HepG2 (cell line): Measurements from ENCODE around the gene WNT1. TPM values are rescaled to one million over a fixed set of nuclear protein-coding genes. Genes with fewer than 3 reads are reported as not detected.
A peak's percentile ranks its signal among the peaks of the same experiment; 100 is the strongest.

Source experiments
- ATAD3A ChIP-seq: sonication (generic); formaldehyde crosslinking; IDR thresholded peaks from 2 replicates; pipeline ENCODE4 v1.4.0; 2020; ENCODE audit warnings: missing genetic modification reagents
- E2F2 ChIP-seq: sonication (generic); formaldehyde crosslinking; IDR thresholded peaks from 2 replicates; pipeline ENCODE4 v1.4.0; 2020; ENCODE audit warnings: missing genetic modification reagents, borderline replicate concordance
- HES4 ChIP-seq: sonication (generic); formaldehyde crosslinking; IDR thresholded peaks from 2 replicates; pipeline ENCODE4 v1.9.0; 2021; ENCODE audit warnings: mild to moderate bottlenecking, missing genetic modification reagents, borderline replicate concordance
- KDM5B ChIP-seq: sonication (generic); formaldehyde crosslinking; IDR thresholded peaks from 2 replicates; pipeline ENCODE4 v1.4.0; 2020; ENCODE audit warnings: missing genetic modification reagents, mild to moderate bottlenecking, borderline replicate concordance
- MXD3 ChIP-seq: IDR thresholded peaks from 2 replicates; pipeline ENCODE4 v1.6.1; 2016; ENCODE audit warnings: mild to moderate bottlenecking, missing biosample characterization, missing genetic modification reagents
- PAWR ChIP-seq: sonication (generic); formaldehyde crosslinking; IDR thresholded peaks from 2 replicates; pipeline ENCODE4 v1.4.0; 2020; ENCODE audit warnings: missing genetic modification reagents, mild to moderate bottlenecking, borderline replicate concordance
- PAX8 ChIP-seq: sonication (generic); formaldehyde crosslinking; IDR thresholded peaks from 2 replicates; pipeline ENCODE4 v1.8.0; 2022; ENCODE audit warnings: mild to moderate bottlenecking, missing genetic modification reagents, borderline replicate concordance
- PTBP1 ChIP-seq: fragments of 200-400 bp; formaldehyde crosslinking; IDR thresholded peaks from 2 replicates; pipeline ENCODE4 v1.6.1; 2018; ENCODE audit warnings: low read length, low read depth; ENCODE audit not compliant: poor library complexity, severe bottlenecking
- TBL1XR1 ChIP-seq: fragments of 150-350 bp; IDR thresholded peaks from 2 replicates; pipeline ENCODE4 v1.6.1; 2014; ENCODE audit warnings: borderline replicate concordance, low read length; ENCODE audit not compliant: partially characterized antibody
- TEF ChIP-seq: sonication (generic); formaldehyde crosslinking; IDR thresholded peaks from 2 replicates; pipeline ENCODE4 v1.5.0; 2020; ENCODE audit warnings: missing genetic modification reagents
- THAP8 ChIP-seq: sonication (generic); formaldehyde crosslinking; IDR thresholded peaks from 2 replicates; pipeline ENCODE4 v1.5.1; 2020; ENCODE audit warnings: missing genetic modification reagents, mild to moderate bottlenecking, borderline replicate concordance
- ZNF20 ChIP-seq: sonication (generic); formaldehyde crosslinking; IDR thresholded peaks from 2 replicates; pipeline ENCODE4 v1.4.0; 2020; ENCODE audit warnings: mild to moderate bottlenecking, moderate library complexity, missing genetic modification reagents
- ZNF251 ChIP-seq: sonication (generic); formaldehyde crosslinking; IDR thresholded peaks from 2 replicates; pipeline ENCODE4 v1.9.0; 2021; ENCODE audit warnings: mild to moderate bottlenecking, missing genetic modification reagents
- ZNF280D ChIP-seq: sonication (generic); formaldehyde crosslinking; IDR thresholded peaks from 2 replicates; pipeline ENCODE4 v1.5.1; 2020; ENCODE audit warnings: mild to moderate bottlenecking, missing genetic modification reagents
- ZNF558 ChIP-seq: sonication (generic); formaldehyde crosslinking; IDR thresholded peaks from 2 replicates; pipeline ENCODE4 v1.9.0; 2022; ENCODE audit warnings: mild to moderate bottlenecking, missing genetic modification reagents, borderline replicate concordance
- ZNF564 ChIP-seq: sonication (generic); formaldehyde crosslinking; IDR thresholded peaks from 2 replicates; pipeline ENCODE4 v1.8.1; 2023; ENCODE audit warnings: mild to moderate bottlenecking, missing genetic modification reagents
- ZSCAN20 ChIP-seq: sonication (generic); formaldehyde crosslinking; IDR thresholded peaks from 2 replicates; pipeline ENCODE4 v1.4.0; 2020; ENCODE audit warnings: missing genetic modification reagents, mild to moderate bottlenecking, borderline replicate concordance
- polyA plus RNA-seq, 8 experiments: library from polyadenylated mRNA; depleted of rRNA in 3 of 8; stranded (reverse) in 7 of 8; unstranded in 1 of 8; fragments of >200 nt; fragmentation: Illumina TruSeq in 4 of 8; extraction: Trizol in 4 of 8; gene quantifications; 2 replicates each; pipeline versions ENCODE4 v1.2.1 to v1.2.3, GENCODE V29; 2011 to 2016; ENCODE audit warnings: low read depth in 4 of 8, missing spikeins in 1 of 8, mixed read lengths in 1 of 8; ENCODE audit not compliant: insufficient read depth in 1 of 8
- total RNA-seq, 5 experiments: library from RNA; depleted of rRNA; stranded (reverse); fragments of >200 nt; fragmentation: Illumina TruSeq; extraction: Trizol; gene quantifications; 2 replicates each; pipeline ENCODE4 v1.2.3, GENCODE V29; 2016; ENCODE audit warnings: low read depth in 1 of 5

Gene WNT1
- total and polyA plus RNA-seq, 2 of the 13 experiments (the other 11 are each of a cell fraction or from before 2014, with no cell fraction given) = not detected

GRCh38 chr12:48980389-48980952, 2.3 kb downstream of the WNT1 start (continued):
- no peak for TF ChIP-seq TEF (CRISPR knock-in tag)
- TF ChIP-seq ZSCAN20 = no peak
- no peak for TF ChIP-seq PTBP1
- no peak for TF ChIP-seq E2F2 (CRISPR knock-in tag)
- no peak for TF ChIP-seq ZNF564
- TF ChIP-seq ZNF558 (CRISPR knock-in tag) = no peak
- peak; percentile 63; the same call in 1 of the 2 replicates for TF ChIP-seq PAX8 (CRISPR knock-in tag)
- TF ChIP-seq THAP8 = no peak
- no peak for TF ChIP-seq ATAD3A
- TF ChIP-seq ZNF280D (CRISPR knock-in tag) = no peak
- TF ChIP-seq ZNF20 = no peak
- no peak for TF ChIP-seq ZNF251 (CRISPR knock-in tag)
- TF ChIP-seq TBL1XR1 = no peak
- TF ChIP-seq MXD3 (CRISPR knock-in tag) = no peak; the same call in 1 of the 2 replicates
- TF ChIP-seq PAWR (CRISPR knock-in tag) = no peak
- TF ChIP-seq KDM5B (CRISPR knock-in tag) = no peak
- no peak for TF ChIP-seq HES4
